A549 treated with RU486 at 1 μM for 4 hours (cell line): ENCODE data around the gene EMILIN1. TPM values are rescaled to one million over a fixed set of nuclear protein-coding genes. Genes with fewer than 3 reads are reported as not detected.

Experiments used
- total RNA-seq: library from RNA; stranded (reverse); fragments of 200-300 nt; extraction: Qiagen RNA extraction; gene quantifications from 5 replicates; pipeline ENCODE4 v1.2.3, GENCODE V29; 2022; ENCODE audit warnings: low read depth

Gene EMILIN1
- total RNA-seq: 0.33 to 0.69 TPM (median 0.57 TPM) in 5 replicates

DNA sequence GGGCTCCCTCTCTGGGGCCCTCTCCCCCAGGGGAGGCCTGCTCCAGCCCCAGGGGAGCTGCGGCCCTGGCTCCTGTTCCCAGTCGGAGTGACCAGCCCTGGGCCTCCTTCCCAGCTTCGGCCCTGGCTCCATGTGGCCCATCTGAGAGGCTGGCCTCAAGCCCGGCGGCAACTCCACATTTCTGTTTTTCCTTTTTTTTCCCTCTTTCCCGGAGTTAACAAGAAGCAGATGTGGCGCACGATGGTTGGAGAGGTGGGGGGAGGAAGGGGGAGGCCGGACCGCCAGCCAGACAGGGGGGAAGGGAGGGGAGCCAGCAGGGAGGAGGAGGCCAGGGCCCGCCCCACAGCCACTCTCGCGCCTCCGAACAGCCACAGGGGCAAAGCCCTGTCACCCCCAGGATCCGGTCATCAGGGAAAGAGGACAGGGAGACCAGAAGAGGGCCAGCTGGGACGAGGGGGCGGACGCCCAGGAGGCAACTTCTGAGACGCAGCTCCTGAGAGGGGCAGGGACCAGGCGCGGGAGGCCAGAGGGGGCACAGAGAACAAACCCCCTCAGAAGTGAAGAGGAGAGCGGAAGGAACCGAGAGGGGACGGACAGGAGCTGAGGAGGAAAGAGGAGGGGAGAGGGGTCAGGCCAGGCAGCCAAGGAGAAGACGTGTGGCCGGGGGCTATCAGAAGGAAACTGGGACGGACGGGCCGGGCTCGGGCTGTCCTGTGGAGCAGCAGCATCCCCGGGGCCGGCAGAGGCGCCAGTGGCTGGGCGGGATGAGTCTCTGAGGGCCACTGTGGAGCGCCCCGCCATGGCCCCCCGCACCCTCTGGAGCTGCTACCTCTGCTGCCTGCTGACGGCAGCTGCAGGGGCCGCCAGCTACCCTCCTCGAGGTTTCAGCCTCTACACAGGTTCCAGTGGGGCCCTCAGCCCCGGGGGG is at the start of gene EMILIN1:
TSS of gene EMILIN1 (plus strand) at position 349 of the 928 bp plus-strand sequence. CDS start at position 800, 451 bp downstream.

DNA sequence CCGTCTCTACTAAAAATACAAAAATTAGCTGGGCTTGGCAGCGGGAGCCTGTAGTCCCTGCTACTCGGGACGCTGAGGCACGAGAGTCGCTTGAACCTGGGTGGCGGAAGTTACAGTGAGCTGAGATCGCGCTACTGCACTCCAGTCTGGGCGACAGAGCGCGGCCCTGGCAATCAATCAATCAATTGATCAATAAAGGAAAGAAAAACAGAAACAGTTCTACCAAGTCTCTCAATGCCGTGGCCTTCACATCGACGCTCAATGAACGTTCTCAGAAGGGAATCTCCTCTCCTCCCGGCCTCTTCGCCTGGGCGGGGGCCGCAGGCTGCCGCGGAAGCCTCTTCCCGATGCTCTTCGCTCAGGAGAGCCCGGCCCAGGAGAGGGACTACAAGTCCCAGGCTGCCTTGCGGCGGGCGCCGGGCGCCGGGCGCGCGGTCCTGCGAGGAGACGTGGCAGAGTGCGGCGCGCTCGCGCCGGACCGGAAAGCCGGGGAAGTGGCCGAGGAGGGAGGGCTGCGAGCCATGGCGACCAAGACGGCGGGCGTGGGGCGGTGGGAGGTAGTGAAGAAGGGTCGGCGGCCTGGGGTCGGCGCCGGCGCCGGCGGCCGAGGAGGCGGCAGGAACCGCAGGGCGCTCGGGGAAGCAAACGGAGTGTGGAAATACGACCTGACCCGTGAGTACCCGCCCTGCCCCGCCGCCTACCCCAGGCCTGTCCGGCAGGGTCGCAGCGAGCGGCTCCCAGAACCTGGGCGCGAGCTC is 45.7 kb upstream of the EMILIN1 start, which contains the start of gene TMEM214:
TSS of gene TMEM214 (plus strand) at position 471 of the 758 bp plus-strand sequence. CDS start at position 522, 51 bp downstream.

DNA sequence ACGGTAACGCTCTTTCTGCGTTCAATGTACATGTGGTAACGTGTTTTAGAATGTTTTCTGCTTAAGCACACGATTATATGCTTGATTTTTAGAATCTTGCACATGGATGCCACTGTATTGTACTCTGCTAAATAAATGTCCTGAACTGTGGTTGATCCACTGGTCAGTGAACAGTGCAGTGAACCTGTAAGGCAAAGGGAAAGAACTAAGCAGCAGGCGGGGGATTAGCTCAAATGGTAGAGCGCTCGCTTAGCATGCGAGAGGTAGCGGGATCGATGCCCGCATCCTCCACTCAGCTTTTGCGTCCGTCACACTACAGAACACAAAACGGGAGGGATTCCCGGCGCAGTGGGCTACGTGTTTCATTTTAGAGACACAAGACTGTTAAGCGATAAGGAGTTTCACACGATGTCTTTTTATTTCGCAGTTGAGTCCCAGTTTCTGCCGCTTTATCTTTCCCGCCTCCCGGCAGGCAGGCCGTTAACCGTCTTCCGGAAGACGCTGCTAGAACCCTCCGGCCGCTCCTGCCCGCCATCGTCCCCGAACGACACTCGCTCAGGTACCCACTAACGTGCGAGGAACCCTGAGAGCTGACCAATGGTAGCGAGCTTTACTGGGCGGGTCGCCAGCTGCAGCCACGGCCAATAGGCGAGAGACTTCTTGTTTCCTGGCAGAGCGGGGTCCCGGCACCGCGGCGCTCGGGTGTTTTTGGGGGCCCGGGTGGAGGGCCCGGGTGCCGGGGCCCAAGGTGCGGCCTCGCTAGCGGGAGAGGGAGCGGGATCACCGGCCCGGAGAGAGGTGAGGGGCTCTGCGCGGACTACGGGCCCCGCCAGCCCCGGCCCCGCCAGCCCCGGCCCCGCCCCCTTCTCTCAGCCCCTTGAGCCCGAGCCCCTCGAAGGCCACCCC is 27.2 kb upstream of the EMILIN1 start, which contains the start of gene AGBL5:
TSS of gene AGBL5 (plus strand) at position 673 of the 906 bp plus-strand sequence. CDS start 1,291 bp downstream, outside the sequence.

DNA sequence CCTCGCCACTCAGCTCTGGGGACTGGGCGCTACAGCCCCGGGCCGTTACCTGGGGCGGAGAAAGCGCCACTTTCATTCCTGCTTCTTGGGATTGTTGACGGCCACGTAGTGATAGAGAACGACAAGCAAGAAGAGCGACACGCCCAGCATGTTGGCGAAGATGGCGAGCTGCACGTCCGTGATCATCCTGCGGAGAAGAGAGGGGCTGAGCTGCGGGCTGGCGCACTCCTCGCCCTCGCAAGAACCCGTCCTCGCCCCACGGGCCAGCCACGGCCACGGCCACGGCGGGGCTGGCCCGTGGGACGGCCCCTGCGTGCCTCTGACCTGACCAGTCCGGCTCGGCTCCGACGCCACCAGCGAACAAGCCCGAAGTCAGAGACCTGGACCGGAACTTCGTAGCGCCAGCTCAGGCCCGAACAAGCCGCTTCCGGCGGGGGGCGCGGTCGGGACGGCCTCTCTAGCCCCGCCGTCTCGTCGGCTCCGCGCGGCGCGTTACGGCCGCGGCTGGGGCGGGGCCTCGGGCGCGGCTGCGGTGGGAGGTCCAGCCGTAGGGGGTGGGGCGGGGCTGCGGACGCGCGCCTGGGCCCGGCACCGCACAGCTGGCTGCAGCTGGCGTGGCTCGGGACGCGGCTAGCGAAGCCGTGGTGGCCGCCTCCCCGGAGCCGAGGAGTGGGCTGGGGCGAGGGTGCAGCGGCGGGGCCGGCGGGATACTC is 7.0 kb upstream of the EMILIN1 start, which contains the start of gene OST4:
TSS of gene OST4 (minus strand) at position 378 of the 713 bp plus-strand sequence.

DNA sequence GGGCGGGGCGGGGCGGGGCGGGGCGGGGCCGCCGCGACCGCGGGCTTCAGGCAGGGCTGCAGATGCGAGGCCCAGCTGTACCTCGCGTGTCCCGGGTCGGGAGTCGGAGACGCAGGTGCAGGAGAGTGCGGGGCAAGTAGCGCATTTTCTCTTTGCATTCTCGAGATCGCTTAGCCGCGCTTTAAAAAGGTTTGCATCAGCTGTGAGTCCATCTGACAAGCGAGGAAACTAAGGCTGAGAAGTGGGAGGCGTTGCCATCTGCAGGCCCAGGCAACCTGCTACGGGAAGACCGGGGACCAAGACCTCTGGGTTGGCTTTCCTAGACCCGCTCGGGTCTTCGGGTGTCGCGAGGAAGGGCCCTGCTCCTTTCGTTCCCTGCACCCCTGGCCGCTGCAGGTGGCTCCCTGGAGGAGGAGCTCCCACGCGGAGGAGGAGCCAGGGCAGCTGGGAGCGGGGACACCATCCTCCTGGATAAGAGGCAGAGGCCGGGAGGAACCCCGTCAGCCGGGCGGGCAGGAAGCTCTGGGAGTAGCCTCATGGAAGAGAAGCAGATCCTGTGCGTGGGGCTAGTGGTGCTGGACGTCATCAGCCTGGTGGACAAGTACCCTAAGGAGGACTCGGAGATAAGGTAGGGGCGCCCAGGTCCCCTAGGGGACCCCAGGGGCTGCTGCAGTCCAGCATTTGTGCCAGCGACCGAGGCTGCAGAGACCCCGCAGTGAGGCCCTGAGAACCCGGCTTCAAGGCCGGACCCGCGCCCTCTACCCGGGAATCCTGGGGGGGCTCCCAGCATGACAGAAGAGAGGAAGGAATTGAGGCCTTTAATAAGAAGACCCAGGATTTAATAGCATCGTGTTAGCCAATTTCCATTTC is 8.5 kb downstream of the EMILIN1 start, which contains the start of gene KHK:
TSS of gene KHK (plus strand) at position 49 of the 870 bp plus-strand sequence. CDS start at position 537, 488 bp downstream.

DNA sequence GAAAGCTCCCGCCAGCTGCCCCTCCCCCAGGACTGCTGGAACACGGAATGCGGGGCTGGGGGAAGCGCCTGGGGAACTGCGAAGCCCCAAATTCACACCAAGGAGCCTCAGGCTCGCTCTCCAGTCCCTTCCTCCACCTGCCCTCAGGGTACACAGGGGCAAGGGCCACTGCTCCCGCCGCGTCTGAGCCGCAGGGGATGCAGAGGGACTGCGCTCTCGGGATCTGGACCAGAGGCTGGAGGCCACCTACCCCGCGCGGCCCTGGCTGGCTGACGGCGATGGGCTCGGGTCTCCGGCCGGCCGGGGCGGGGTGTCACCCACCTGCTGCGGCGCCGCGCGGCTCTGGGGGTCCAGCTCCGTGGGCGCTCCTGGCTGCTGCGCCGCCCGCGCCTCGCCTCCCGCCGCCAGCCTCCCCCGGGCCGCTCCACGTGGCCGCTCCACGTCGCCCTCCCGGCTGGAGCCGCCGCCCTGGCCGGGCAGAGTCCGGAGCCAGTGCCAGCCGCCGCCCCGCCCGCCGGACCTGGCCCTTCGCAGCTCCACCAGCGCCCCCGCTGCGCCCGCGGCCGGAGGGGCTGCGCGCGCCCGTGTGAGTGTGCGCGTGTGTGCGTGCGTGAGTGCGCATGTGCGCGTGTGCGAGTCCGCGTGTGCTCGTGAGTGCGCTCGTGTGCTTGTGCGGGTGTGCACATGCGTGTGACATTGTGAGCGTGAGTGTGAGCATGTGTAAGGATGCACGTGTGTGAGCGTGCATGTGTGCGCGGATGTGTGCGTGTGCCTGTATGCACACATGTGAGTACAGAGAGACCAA is 40.3 kb downstream of the EMILIN1 start, which contains the start of gene CGREF1:
TSS of gene CGREF1 (minus strand) at position 604 of the 805 bp plus-strand sequence. CDS start 14,762 bp downstream, outside the sequence.

DNA sequence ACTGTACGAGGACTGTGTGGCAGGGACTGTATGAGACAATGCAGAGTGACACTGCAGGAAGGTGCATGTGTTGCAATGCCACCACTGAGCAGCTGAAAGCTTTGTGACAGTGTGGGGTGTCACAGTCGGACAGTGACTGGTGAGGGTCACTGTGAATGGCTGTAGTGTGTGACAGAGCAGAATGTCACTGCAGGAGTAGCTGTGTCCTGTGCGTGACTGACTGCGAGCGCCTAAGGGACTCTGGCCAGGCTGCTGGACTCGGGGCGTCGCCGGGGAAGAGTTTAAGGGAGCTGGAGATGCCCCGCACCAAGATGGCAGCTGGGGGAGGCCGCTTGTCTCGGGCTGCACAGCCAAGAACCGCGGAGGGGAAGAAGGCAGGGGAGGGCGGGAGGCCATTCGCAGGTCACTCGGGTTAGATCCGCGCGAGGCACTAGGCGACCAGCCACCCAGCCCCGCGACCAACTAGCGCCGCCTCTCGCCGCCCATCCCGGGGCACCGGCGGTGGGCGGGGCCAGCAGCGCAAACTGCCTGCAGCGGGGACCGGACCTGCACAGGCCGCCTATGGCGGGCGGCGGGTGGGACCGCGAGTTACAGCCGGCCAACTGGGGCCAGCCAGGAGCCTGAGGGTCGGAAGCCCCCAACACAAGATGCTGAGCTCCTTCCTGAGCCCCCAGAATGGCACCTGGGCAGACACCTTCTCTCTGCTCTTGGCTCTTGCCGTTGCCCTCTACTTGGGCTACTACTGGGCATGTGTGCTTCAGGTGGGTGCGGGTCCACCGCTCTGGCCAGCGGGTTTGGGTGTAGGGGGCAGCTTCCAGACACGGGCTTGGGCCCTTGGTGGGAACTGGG is 45.1 kb downstream of the EMILIN1 start, which contains the start of gene ABHD1:
TSS of gene ABHD1 (plus strand) at position 514 of the 849 bp plus-strand sequence. CDS start at position 648, 134 bp downstream.

DNA sequence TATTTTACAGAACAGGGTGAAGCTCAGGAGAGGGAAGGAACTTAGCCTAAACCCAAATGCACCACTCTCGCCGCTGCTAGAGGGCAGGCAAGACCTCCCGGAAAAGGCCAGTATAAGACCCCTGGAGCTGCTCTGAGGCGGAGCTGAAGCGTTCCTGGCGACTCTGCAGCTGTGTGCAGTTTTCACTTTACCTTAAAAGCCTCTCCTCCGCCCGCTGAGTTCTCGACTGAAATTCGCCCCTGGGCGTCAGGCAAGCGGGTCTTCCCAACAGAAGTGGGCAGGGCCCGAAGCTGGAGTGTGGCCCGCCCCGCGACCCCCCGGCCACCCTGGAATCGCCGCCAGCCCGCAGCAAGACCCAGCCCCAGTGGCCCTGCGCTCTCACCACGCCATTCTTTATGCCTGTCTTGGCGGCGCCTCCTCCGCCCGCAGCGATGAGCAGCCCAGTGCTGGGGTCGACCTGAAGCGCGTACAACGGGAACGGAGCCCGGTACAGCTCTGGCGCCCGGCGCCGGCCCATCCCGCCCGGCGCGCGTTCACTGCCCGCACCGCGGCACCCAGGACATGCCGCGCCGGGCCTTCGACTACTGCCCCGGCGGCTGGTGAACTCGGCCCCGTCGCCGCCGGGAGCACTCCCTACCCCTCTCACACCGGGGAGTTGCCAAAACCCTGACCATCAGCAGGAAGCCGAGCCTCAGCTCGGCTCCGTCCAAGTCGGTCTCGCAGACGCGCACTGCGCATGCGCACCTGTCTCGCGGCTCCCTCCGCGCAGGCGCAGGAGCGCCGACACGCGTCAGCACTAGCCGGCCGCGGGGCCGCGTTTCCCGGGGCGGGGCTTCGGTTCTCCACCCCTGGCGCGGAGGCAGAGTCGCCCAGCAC is 55.7 kb downstream of the EMILIN1 start, which contains the start of gene PREB:
TSS of gene PREB (minus strand) at position 732 of the 876 bp plus-strand sequence. CDS start at position 517, 215 bp downstream.

Other genes with a start within 250 kb of the EMILIN1 start
- 3.2 to 8.0 TPM (median 4.0 TPM) in 5 replicates for gene DPYSL5, start 230.5 kb upstream of the EMILIN1 start, total RNA-seq
- 12.3 to 16.4 TPM (median 14.0 TPM) in 5 replicates for gene MAPRE3, start 108.0 kb upstream of the EMILIN1 start, total RNA-seq
- gene TMEM214, start 45.6 kb upstream of the EMILIN1 start, total RNA-seq: 52.2 to 69.6 TPM (median 67.5 TPM) in 5 replicates
- 29.3 to 32.7 TPM (median 31.2 TPM) in 5 replicates for gene AGBL5, start 26.9 kb upstream of the EMILIN1 start, total RNA-seq
- gene OST4, start 7.0 kb upstream of the EMILIN1 start, total RNA-seq: 547 to 603 TPM (median 568 TPM) in 5 replicates
- gene KHK, start 8.2 kb downstream of the EMILIN1 start, total RNA-seq: 6.9 to 9.7 TPM (median 8.9 TPM) in 5 replicates
- 7.3 to 9.3 TPM (median 8.3 TPM) in 5 replicates for gene CGREF1, start 40.5 kb downstream of the EMILIN1 start, total RNA-seq
- 0.75 to 1.5 TPM (median 1.3 TPM) in 5 replicates for gene ABHD1, start 45.2 kb downstream of the EMILIN1 start, total RNA-seq
- 46.4 to 65.5 TPM (median 62.6 TPM) in 5 replicates for gene PREB, start 56.0 kb downstream of the EMILIN1 start, total RNA-seq
- not detected in 5 replicates for gene PRR30, start 60.8 kb downstream of the EMILIN1 start, total RNA-seq
- gene TCF23, start 70.4 kb downstream of the EMILIN1 start, total RNA-seq: not detected in 5 replicates
- 207 to 224 TPM (median 215 TPM) in 5 replicates for gene ATRAID, start 133.4 kb downstream of the EMILIN1 start, total RNA-seq
- 64.9 to 70.5 TPM (median 69.7 TPM) in 5 replicates for gene SLC5A6, start 133.7 kb downstream of the EMILIN1 start, total RNA-seq
- gene CAD, start 138.8 kb downstream of the EMILIN1 start, total RNA-seq: 50.1 to 70.8 TPM (median 60.1 TPM) in 5 replicates
- 2.5 to 3.8 TPM (median 3.8 TPM) in 5 replicates for gene SLC30A3, start 184.4 kb downstream of the EMILIN1 start, total RNA-seq
- gene DNAJC5G, start 196.8 kb downstream of the EMILIN1 start, total RNA-seq: not detected in 5 replicates
- 0.46 to 0.95 TPM (median 0.48 TPM) in 5 replicates for gene TRIM54, start 203.8 kb downstream of the EMILIN1 start, total RNA-seq
- gene UCN, start 229.8 kb downstream of the EMILIN1 start, total RNA-seq: 0.71 to 2.2 TPM (median 1.8 TPM) in 5 replicates
- gene MPV17, start 244.5 kb downstream of the EMILIN1 start, total RNA-seq: 69.2 to 99.8 TPM (median 85.7 TPM) in 5 replicates